ENCODE data around the gene ABL2.

DNA sequence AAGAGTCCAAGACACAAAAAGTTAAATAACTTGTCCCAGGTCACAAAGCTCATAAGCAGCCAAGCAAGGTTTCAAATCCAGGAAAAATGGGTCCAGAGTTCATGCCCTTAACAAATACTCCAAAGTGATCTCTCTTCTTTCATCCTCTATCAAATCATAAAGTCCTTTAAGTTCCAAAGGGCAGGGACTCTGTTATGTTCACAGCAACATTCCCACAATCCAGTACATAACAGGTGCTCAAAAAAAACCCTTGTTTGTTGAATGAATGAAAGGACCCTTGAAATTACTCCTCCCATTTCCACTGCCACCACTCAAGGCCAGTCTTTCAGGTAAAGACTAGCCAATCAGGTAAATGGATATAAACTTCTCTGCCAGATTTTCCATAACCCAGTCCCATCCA, 2.7 kb downstream of the ABL2 start:
- TF ChIP-seq POLR2A (IDR thresholded peaks at IDR 0.05; ENCODE audit: low read length), result no peak
- TF ChIP-seq, protein P1, sequence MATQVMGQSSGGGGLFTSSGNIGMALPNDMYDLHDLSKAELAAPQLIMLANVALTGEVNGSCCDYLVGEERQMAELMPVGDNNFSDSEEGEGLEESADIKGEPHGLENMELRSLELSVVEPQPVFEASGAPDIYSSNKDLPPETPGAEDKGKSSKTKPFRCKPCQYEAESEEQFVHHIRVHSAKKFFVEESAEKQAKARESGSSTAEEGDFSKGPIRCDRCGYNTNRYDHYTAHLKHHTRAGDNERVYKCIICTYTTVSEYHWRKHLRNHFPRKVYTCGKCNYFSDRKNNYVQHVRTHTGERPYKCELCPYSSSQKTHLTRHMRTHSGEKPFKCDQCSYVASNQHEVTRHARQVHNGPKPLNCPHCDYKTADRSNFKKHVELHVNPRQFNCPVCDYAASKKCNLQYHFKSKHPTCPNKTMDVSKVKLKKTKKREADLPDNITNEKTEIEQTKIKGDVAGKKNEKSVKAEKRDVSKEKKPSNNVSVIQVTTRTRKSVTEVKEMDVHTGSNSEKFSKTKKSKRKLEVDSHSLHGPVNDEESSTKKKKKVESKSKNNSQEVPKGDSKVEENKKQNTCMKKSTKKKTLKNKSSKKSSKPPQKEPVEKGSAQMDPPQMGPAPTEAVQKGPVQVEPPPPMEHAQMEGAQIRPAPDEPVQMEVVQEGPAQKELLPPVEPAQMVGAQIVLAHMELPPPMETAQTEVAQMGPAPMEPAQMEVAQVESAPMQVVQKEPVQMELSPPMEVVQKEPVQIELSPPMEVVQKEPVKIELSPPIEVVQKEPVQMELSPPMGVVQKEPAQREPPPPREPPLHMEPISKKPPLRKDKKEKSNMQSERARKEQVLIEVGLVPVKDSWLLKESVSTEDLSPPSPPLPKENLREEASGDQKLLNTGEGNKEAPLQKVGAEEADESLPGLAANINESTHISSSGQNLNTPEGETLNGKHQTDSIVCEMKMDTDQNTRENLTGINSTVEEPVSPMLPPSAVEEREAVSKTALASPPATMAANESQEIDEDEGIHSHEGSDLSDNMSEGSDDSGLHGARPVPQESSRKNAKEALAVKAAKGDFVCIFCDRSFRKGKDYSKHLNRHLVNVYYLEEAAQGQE (IDR thresholded peaks at IDR 0.05), result no peak

Data from A549 (cell line).